Cardiac fibroblast (primary cell): Measurements from ENCODE around the gene MMP7.

Source experiments
- DNase-seq, 2 donors: peaks; one replicate each; pipeline versions ENCODE4 v3.0.0 to v3.0.0-alpha.2; 2010; ENCODE audit warnings: low read depth in 2 of 2
- H3K4me3 ChIP-seq, 2 donors: replicated peaks in 1 of 2; 1 replicate in 1 of 2; 2 replicates in 1 of 2; pipeline ENCODE4 v1.5.1; 2011; ENCODE audit warnings: low read depth in 2 of 2, low read length in 2 of 2, mild to moderate bottlenecking in 2 of 2, moderate library complexity in 1 of 2
- TF ChIP-seq, protein P1 (sequence below): IDR thresholded peaks from one replicate; pipeline ENCODE4 v1.5.1; 2011; ENCODE audit warnings: low read depth, mild to moderate bottlenecking, low read length, inconsistent platforms

MMP7 gene

DNA sequence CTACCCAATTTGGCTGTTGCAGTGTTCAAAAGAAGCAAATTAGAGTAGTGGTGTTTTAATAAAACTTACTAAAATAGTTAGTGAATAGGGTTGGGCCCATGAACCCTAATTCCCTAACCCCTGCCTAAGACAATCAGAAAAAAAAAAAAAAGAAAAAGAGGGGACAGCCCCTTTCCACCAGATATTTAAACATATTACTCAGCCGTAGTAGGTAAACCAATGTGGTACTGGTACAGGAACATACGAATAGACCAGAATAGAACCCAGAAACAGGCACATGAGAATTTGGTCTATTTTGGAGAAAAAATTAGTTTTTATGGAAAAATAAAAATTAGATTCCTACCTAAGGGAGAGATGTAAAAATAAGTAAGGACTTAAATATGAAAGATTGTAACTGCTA is 38.6 kb downstream of the MMP7 start:
- DNase-seq, result no peak
- TF ChIP-seq, protein P1, sequence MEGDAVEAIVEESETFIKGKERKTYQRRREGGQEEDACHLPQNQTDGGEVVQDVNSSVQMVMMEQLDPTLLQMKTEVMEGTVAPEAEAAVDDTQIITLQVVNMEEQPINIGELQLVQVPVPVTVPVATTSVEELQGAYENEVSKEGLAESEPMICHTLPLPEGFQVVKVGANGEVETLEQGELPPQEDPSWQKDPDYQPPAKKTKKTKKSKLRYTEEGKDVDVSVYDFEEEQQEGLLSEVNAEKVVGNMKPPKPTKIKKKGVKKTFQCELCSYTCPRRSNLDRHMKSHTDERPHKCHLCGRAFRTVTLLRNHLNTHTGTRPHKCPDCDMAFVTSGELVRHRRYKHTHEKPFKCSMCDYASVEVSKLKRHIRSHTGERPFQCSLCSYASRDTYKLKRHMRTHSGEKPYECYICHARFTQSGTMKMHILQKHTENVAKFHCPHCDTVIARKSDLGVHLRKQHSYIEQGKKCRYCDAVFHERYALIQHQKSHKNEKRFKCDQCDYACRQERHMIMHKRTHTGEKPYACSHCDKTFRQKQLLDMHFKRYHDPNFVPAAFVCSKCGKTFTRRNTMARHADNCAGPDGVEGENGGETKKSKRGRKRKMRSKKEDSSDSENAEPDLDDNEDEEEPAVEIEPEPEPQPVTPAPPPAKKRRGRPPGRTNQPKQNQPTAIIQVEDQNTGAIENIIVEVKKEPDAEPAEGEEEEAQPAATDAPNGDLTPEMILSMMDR, result no peak
- H3K4me3 ChIP-seq, result no peak overlapping the region

DNA sequence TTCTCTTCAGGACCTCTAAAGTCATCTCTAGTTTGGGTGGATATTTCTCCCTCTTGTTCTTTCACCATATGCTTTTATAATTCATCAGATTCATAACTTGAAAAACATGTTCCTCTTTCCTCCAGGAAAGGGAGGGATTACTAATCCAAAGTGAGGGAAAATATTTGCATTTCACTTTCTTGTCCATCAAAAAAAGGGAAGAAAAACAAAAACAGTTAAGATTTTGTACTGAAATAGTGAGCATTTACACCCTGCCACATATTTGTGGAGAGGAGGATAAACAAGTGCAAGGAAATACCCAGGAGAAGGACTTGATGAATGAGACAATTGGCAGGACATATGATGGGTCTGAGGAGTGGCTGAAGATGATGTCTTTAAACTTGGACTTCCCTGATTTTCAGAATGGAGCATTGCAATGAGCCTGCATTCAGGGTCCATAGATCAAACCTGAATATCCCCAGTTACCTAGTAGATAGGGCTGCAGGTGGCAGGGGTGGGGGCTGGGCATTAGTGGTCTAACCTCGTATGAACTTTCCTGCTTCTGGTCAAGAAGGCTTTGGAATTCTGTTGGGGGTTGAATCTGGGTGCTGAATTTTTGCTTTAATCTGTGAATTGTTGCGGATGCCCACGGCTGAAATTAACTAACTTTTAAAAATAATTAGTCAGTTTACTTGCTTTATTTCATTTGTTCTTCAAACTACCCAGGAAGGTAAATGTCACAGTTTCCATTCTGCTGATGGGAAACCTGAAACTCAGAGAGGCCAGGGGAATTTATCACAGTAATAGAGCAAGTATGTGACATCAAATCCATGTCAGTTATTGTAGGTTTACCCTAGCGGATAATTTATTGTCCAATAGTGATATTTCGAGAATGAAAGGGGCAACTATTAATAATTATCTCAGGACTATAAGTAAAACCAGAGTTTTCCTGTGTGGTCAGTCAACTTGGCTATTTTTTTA is 41.1 kb downstream of the MMP7 start:
- no peak for DNase-seq
- TF ChIP-seq, protein P1, result no peak
- H3K4me3 ChIP-seq, result no peak overlapping the region

DNA sequence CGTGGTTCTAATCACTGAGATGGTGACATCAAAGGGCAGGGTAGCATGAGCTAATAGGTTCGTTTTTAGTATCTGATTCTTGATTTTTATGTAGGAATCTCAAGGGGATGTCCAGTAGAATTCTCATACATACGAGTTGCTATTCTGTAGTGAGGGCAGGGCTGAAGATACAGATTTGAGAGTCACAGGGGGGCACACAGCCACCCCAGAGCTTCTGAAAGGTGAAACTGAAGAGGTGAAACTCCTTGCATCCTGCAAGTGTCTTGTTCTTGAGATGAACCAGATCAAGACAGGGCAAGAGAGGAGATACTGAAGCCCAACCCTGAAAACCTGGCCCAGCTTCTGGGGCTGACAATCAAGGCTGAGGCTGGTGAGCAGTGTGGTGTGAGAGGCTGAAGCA is 42.3 kb downstream of the MMP7 start:
- TF ChIP-seq, protein P1, result no peak
- DNase-seq, result no peak
- H3K4me3 ChIP-seq, result no peak overlapping the region

DNA sequence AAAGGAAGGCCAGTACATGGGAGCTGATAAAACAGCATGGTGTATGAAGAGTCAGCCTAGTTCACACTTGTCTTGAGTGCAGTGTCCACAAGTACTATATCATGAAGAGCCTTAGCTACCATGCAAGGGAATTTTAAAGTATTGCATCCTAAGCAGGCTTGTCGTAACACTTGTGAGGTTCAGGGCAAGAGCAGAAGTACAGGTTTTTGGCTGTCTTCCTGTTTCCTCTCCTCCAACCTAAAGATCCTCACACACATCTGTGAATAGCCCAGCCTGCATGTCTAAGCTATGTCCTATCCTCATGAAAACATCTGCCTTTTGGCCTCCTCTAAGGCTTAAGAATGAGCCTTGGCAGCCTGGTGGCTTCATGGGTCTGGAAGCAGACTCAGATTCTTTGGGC is 43.3 kb downstream of the MMP7 start:
- H3K4me3 ChIP-seq, result no peak overlapping the region
- TF ChIP-seq, protein P1, result no peak
- no peak for DNase-seq

DNA sequence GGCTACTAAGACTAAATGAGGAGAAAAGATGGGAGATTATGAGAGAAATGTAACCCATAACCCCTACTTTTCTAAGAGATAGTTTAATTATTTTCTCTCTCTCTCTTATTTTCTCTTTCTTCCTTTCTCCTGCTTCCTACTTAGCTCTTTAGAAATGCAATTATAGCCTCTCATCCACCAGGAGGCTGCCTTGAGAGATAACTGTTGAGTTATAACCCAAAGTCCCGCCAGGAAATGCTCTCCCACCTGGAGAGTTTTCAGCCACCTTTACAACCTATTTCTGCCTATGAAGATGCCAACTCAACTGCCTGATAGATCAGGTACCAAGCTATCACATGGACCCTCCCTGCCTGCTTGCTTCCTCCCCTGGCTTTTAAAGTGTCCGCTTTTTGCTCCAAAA is 44.0 kb downstream of the MMP7 start:
- DNase-seq, result no peak
- TF ChIP-seq, protein P1, result no peak
- no peak overlapping the region for H3K4me3 ChIP-seq

DNA sequence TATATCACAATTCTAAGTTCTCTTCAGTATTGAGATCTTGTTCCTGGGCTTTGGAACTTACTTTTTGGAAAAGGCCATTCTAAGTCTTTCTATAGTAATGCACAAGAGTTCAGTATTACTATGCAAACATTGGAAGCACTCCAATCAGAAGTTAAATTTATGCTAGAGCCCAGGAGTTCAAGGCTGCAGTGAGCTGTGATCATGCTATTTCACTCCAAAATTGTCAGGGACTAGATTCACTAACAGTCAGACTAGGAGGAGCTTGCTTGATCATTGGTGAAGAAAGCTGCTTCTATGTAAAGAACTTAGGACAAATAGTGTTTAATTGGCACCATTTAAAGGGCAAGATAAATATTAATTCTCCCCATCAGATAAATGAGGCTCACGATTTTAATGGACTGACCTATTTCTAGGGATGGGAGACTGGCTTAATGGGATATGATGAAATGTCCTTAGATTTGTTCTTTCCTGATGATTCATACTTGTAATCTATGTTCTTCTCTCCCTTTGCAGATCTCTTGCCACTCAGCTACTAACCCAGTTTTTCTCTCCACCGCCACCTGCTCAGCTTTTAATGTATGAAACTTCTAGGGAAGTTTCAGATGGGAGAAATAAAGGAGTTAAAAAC is 45.3 kb downstream of the MMP7 start:
- TF ChIP-seq, protein P1, result no peak
- DNase-seq, result peak; percentile 34 to 43

More for the DNA sequence above, 45.3 kb downstream of the MMP7 start:
- H3K4me3 ChIP-seq, result no peak overlapping the region
